Measurements from ENCODE around the gene KIAA1143.

The KIAA1143 gene

GRCh38 chr3:44712455-44713075 lies 48.9 kb downstream of the KIAA1143 start, which contains the start of gene ZNF502:
Gene ZNF502, plus strand, starts transcription at chr3:44712660. Its CDS starts 7,602 bp downstream, at chr3:44720262.
- H3K56ac ChIP-seq (ENCODE audit: low read length): peak within 1 kb of the TSS; percentile 58
- H4K8ac ChIP-seq (ENCODE audit: low read depth, low read length): no peak within 1 kb of the TSS
- no peaks in the 10 kb centered on the region for H3K79me1 ChIP-seq (ENCODE audit: low read length)
- no peaks in the 10 kb centered on the region for H3K4me1 ChIP-seq (ENCODE audit: control insufficient read depth, low read depth, low read length)
- peak within 1 kb of the TSS; percentile 48 for H3K9ac ChIP-seq (ENCODE audit: low read length)
- no peaks in the 10 kb centered on the region for H3K27me3 ChIP-seq (ENCODE audit: insufficient read depth, low read length, poor library complexity)
- no peak within 1 kb of the TSS for H2AK5ac ChIP-seq (ENCODE audit: low read length)
- peak within 1 kb of the TSS; percentile 71 for H4K5ac ChIP-seq (ENCODE audit: low read length)
- H3K4me3 ChIP-seq (ENCODE audit: low read length): peak within 1 kb of the TSS; percentile 60
- H3K18ac ChIP-seq (ENCODE audit: low read length): no peak within 1 kb of the TSS
- H2BK120ac ChIP-seq (ENCODE audit: low read depth, low read length): no peak within 1 kb of the TSS
- H2BK5ac ChIP-seq (ENCODE audit: low read length): no peak within 1 kb of the TSS
- no peak within 1 kb of the TSS for H2BK15ac ChIP-seq (replicated peaks; ENCODE audit: low read depth)
- no CpG with 5 or more reads among the region's 36 CpGs for WGBS (ENCODE audit: extremely low coverage, insufficient coverage, low lambda C conversion rate)
- H3K4ac ChIP-seq (ENCODE audit: low read depth, low read length): peak within 1 kb of the TSS; percentile 49
- peak; percentile 94 for DNase-seq
- H3K4me2 ChIP-seq (ENCODE audit: low read length): peak within 1 kb of the TSS; percentile 14
- no peak within 1 kb of the TSS for H3K23ac ChIP-seq (ENCODE audit: low read length)
- no peaks in the 10 kb centered on the region for H3K79me2 ChIP-seq (ENCODE audit: control insufficient read depth, insufficient read depth, low read length)
- H3K27ac ChIP-seq (ENCODE audit: low read depth, low read length): no peak within 1 kb of the TSS
- no peaks in the 10 kb centered on the region for H3K36me3 ChIP-seq (ENCODE audit: control insufficient read depth, insufficient read depth, low read length)

Data from mesendoderm (in vitro differentiated cells).